HG03442 (cell line): Measurements from ENCODE around the gene GSTA1.
"Not testable (repeated sequence)": the region's sequence is repeated elsewhere in the genome, so short reads cannot be mapped to it uniquely, and the experiment has no call there.

Experiments used
- ATAC-seq: cut with Tn5 transposase; IDR thresholded peaks from one replicate; pipeline ENCODE4 v1.9.1; 2021; ENCODE audit warnings: mild to moderate bottlenecking, moderate library complexity; ENCODE audit not compliant: unreplicated experiment

The GSTA1 gene

GRCh38 chr6:52809777-52810176, 6.2 kb upstream of the GSTA1 start:
- not testable (repeated sequence) for ATAC-seq

DNA sequence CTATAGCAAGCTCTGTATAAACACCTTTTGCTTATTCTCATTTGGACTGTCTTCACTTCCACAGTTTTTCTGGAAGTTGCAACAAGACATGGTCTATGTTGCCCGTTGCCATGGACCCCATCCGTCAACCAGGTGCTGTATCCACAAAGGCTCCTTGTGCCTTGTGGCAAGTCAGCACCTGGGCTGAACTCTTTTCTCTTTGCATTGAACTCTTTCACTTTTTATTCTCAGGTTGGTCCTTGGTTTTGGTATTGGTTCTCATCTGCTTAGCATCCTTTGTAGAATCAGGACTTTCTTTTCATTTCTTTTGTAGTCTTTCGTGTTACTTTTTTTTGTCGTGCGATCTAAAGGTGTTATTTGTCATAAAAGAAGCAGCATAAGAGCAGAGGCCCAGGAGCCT, 5.0 kb upstream of the GSTA1 start:
- ATAC-seq = no peak

- ATAC-seq = no peak
Observed at GRCh38 chr6:52802806-52803205, 810 bp downstream of the GSTA1 start.

DNA sequence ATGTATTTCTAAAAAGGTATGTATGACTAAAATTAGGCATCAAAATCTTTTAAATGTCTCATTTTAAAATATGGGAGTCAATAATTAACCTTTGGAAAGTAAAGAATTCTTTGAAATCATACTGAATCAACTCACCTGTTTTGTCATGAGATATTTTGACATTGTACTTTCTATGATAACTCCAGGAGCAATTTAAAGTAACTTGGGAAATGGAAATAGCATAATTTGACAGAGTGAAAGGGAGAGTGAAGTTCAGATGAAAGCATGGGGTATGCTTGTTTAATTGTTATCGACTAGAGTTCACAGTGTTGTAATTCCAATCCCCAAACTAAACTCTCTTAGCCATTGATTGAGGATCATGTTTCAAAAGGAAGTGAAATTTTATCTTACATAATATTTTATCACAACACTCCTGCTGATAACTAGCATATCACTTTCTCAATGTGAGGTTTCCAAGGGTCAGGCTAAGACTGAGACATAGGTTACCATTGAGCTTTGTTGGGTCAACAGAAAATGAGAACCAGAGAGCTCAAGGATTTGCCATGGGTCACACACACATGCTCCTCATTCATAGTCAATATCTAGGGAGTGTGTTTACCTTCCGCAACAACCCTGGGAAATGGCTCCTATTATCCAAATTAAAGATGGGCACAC, 2.3 kb downstream of the GSTA1 start:
- ATAC-seq = no peak

DNA sequence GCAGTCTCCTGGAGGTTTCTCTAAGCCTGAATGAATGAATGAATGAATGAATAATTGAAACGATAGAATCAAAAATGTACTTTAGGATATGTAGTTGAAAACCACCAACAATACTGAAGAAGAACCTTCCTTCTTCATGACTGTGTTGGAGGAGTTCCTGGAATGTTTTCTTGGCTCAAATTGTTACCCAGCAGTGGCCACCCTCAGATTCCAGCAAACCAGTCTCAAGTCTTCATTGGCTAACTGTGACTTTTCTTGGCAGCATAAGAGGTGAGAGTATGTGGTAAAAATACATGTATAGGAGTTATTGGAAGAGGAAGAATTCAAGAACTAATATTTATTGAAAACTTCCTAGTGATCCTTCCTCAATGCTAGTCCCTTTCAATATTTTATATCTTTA, 4.3 kb downstream of the GSTA1 start:
- ATAC-seq = not testable (repeated sequence)

DNA sequence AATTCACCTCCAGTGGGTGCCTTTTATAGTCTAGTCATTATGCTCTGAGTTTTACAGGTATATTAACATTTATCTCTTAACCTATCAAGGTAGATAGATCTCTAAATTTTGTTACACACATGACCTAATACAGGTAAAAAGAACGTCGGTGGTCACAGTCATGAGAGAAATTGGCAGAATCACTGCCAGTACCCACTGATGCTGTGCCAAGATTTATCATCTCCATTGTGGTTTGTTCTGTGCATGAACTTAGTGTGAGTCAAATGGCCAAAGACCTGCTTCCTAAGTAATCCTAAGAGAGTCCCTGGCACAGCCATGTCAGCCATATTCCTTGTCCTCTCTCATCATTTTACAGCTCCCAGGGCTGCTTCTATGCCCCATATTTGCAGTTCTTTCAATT, 9.2 kb downstream of the GSTA1 start:
- ATAC-seq = not testable (repeated sequence)

DNA sequence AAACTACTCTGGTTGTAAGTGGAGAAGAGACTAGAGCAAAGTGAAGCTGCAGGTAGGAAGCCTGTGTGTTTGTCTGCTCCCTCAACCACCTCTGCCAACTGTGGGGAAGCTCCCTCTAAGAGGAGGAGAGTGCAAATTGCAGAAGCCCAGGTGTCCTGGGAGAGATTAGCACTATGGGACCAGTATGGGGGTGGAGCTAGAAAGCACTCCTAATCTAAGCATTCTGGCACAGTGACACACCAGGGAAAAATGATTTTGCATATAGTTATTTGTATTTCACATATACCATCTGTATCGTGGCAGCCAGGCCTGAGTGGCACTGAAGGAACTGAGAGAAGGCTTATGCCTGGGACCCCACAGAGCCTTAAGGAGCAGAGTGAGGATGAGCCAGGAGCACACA, 12.8 kb downstream of the GSTA1 start:
- ATAC-seq = no peak

- ATAC-seq = not testable (repeated sequence)
Observed at GRCh38 chr6:52789658-52790057, 14.0 kb downstream of the GSTA1 start.

DNA sequence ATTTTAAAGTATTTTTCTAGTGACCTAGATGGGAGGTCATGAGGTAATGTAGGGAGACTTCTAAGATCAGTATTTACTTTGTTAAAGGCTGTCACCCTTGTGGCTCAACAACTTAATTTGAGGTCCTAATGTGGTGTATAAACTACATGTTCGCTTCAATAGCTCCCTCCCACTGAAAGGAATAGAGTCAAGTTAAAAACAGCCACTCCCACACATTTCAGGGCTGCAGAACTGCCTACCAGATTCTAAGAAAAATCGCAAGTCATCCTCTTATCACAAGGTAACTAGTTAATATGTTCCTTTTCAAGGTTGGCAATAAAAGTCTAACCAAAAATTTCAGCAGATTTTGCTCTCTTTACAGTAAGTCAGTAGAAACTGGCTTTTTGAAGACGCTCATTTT, 15.1 kb downstream of the GSTA1 start:
- no peak for ATAC-seq

DNA sequence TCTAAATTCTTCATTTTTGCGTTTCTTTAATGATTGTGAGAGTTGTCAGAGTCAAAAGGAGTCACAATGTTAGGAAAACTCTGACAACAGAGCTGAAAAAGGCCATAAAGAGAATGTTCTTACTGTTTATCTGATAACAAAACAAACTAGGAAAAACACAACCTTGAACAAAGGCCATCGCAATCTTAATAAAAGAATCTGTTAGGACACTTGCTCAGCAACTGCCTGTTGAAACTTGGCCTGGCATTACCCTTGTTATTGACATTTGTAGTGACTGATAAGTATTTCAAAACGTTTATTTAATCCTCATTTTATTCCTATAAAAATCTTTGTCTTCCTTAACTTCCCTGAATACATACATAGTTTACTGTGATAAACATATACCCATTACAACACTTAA, 15.7 kb downstream of the GSTA1 start:
- ATAC-seq = no peak

- ATAC-seq = no peak
Observed at GRCh38 chr6:52786249-52786956, 17.2 kb downstream of the GSTA1 start.

DNA sequence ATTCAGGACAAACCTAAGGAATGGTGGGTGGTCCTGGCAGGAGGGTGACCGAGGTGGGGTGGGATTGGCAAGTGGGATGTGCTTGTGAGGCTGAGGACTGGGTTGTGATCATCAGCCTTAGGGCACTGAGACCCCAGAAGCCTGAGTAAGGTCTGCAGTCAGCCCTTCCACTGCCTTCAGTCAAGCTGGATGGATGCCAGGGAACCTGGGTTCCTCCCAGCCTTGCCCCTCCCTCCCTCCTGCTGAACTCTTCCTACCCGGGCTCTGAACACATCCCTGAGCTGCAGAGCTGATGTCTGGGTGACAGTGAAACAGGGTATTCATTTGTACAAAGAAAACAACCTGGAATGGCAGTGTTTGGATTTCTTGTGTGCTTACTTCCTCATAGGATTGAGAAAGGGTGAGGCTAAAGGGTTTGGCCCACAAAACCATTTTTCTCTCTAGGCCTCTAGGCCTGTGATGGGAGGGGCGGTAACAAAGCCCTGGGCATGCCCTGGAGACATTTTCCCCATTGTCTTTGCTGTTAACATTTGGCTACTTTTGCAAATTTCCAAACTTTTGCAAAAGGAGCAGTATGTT, 20.8 kb downstream of the GSTA1 start:
- ATAC-seq = not testable (repeated sequence)

- ATAC-seq = not testable (repeated sequence)
Observed at GRCh38 chr6:52782209-52782608, 21.4 kb downstream of the GSTA1 start.

DNA sequence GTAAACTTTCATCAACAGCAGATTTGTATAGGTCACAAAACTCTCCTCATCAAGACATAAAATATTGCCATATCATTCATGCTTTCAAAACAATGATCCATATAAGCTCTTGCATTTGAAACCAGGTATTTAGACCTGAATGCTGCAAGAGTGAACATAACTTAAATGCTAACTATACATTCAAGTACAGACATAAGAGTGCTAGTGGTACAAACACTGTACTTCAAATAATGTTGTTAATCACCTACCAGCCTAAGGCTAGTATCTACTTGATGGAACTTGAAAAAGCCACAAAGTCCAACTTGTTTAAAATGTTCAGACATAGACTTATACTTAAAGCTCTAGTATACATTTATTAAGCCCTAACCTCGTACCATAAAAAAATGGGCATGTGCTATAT, 24.4 kb downstream of the GSTA1 start:
- no peak for ATAC-seq

- ATAC-seq = not testable (repeated sequence)
Observed at GRCh38 chr6:52776711-52777351, 26.8 kb downstream of the GSTA1 start.

- ATAC-seq = not testable (repeated sequence)
Observed at GRCh38 chr6:52769399-52769798, 34.2 kb downstream of the GSTA1 start.

GRCh38 chr6:52767658-52768057, 36.0 kb downstream of the GSTA1 start:
- not testable (repeated sequence) for ATAC-seq

- not testable (repeated sequence) for ATAC-seq
Observed at GRCh38 chr6:52763322-52763916, 40.2 kb downstream of the GSTA1 start, which contains the start of gene GSTA2. GSTA2 (minus strand) TSS chr6:52763475; CDS start chr6:52757947, 5,528 bp downstream.

DNA sequence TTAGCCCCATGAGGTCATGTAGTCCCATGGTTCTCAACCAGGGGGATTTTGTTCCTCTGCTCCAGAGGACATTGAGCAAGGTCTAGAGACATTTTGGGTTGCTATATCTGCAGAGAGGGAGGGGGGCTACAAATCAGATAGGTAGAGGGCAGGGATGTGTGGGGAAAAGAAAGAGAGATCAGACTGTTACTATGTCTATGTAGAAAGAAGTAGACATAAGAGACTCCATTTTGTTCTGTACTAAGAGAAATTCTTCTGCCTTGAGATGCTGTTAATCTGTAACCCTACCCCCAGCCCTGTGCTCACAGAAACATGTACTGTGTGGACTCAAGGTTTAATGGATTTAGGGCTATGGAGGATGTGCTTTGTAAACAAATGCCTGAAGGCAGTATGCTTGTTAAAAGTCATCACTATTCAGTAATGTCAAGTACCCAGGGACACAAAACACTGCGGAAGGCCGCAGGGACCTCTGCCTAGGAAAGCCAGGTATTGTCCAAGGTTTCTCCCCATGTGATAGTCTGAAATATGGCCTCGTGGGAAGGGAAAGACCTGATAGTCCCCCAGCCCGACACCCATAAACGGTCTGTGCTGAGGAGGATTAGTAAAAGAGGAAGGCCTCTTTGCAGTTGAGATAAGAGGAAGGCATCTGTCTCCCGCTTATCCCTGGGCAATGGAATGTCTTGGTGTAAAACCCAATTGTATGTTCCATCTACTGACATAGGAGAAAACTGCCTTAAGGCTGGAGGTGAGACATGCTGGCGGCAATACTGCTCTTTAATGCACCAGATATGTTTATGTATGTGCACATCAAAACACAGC, 41.7 kb downstream of the GSTA1 start:
- ATAC-seq = not testable (repeated sequence)

DNA sequence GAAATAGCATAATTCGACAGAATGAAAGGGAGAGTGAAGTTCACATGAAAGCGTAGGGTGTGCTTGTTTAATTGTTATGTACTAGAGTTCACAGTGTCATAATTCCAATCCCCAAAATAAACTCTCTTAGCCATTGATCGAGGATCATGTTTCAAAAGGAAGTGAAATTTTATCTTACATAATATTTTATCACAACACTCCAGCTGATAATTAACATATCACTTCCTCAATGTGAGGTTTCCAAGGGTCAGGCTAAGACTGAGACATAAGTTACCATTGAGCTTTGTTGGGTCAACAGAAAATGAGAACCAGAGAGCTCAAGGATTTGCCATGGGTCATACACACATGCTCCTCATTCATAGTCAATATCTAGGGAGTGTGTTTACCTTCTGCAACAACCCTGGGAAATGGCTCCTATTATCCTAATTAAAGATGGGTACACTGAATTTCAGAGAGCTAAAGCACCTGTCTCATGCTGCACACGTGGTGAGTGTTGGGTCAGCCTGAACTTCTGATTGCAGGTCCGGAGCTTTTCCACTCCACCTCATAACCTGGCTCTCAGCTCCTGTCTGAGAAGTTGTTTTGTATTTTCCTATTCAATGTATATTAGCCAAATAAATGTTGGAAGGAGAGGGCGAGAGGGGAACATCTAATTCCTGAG, 43.4 kb downstream of the GSTA1 start:
- ATAC-seq = no peak
